HEK293 (cell line): Measurements from ENCODE around the gene ZNF48.

Experiments
- BCL6B ChIP-seq: fragments of 450-650 bp; formaldehyde crosslinking; IDR thresholded peaks from 2 replicates; pipeline ENCODE4 v1.5.1; 2017; ENCODE audit warnings: missing biosample characterization, missing genetic modification characterization
- KLF7 ChIP-seq: fragments of 450-650 bp; formaldehyde crosslinking; IDR thresholded peaks from 2 replicates; pipeline ENCODE4 v1.5.1; 2016; ENCODE audit warnings: missing biosample characterization, missing genetic modification characterization, borderline replicate concordance
- PBX3 ChIP-seq: sonication (generic); formaldehyde crosslinking; IDR thresholded peaks from 2 replicates; pipeline ENCODE4 v1.8.1; 2022; ENCODE audit warnings: mild to moderate bottlenecking, moderate library complexity, missing genetic modification reagents
- REPIN1 ChIP-seq: fragments of 450-650 bp; formaldehyde crosslinking; IDR thresholded peaks from 2 replicates; pipeline ENCODE4 v1.5.1; 2017; ENCODE audit warnings: missing biosample characterization, missing genetic modification characterization, low read depth
- REST ChIP-seq: fragments of 450-650 bp; formaldehyde crosslinking; IDR thresholded peaks from 2 replicates; pipeline ENCODE4 v1.5.1; 2016; ENCODE audit warnings: missing biosample characterization, missing genetic modification characterization
- ZBTB26 ChIP-seq: fragments of 450-650 bp; formaldehyde crosslinking; optimal IDR thresholded peaks from 2 replicates; pipeline ENCODE3; 2016; ENCODE audit warnings: missing biosample characterization, mild to moderate bottlenecking, missing genetic modification characterization
- ZBTB44 ChIP-seq: fragments of 450-650 bp; IDR thresholded peaks from 2 replicates; pipeline ENCODE4 v1.5.1; 2018; ENCODE audit warnings: missing biosample characterization, mild to moderate bottlenecking, missing genetic modification characterization
- ZBTB49 ChIP-seq: fragments of 450-650 bp; formaldehyde crosslinking; IDR thresholded peaks from 2 replicates; pipeline ENCODE4 v1.5.1; 2016; ENCODE audit warnings: missing biosample characterization, missing genetic modification characterization, low read depth
- ZFP69B ChIP-seq: fragments of 450-650 bp; formaldehyde crosslinking; IDR thresholded peaks from 2 replicates; pipeline ENCODE4 v1.5.1; 2016; ENCODE audit warnings: missing biosample characterization, missing genetic modification characterization
- ZNF140 ChIP-seq: fragments of 450-650 bp; formaldehyde crosslinking; IDR thresholded peaks from 2 replicates; pipeline ENCODE4 v1.5.1; 2016; ENCODE audit warnings: missing biosample characterization, missing genetic modification characterization
- ZNF169 ChIP-seq: fragments of 450-650 bp; formaldehyde crosslinking; IDR thresholded peaks from 2 replicates; pipeline ENCODE4 v1.5.1; 2016; ENCODE audit warnings: missing biosample characterization, missing genetic modification characterization
- ZNF19 ChIP-seq: fragments of 450-650 bp; formaldehyde crosslinking; IDR thresholded peaks from 2 replicates; pipeline ENCODE4; 2016; ENCODE audit warnings: missing biosample characterization, missing genetic modification characterization, low read depth
- ZNF23 ChIP-seq: fragments of 450-650 bp; formaldehyde crosslinking; IDR thresholded peaks from 2 replicates; pipeline ENCODE4 v1.5.1; 2016; ENCODE audit warnings: missing biosample characterization, missing genetic modification characterization, borderline replicate concordance
- ZNF24 ChIP-seq: fragments of 450-650 bp; formaldehyde crosslinking; IDR thresholded peaks from 2 replicates; pipeline ENCODE4 v1.5.1; 2016; ENCODE audit warnings: missing biosample characterization, missing genetic modification characterization
- ZNF302 ChIP-seq: fragments of 450-650 bp; formaldehyde crosslinking; IDR thresholded peaks from 2 replicates; pipeline ENCODE4 v1.5.1; 2016; ENCODE audit warnings: missing biosample characterization, missing genetic modification characterization, low read depth
- ZNF341 ChIP-seq: fragments of 450-650 bp; formaldehyde crosslinking; IDR thresholded peaks from 2 replicates; pipeline ENCODE4; 2016; ENCODE audit warnings: low read depth, missing biosample characterization, missing genetic modification characterization
- ZNF362 ChIP-seq: fragments of 450-650 bp; formaldehyde crosslinking; IDR thresholded peaks from 2 replicates; pipeline ENCODE4 v1.5.1; 2016; ENCODE audit warnings: missing biosample characterization, missing genetic modification characterization
- ZNF398 ChIP-seq: fragments of 450-650 bp; formaldehyde crosslinking; IDR thresholded peaks from 2 replicates; pipeline ENCODE4 v1.5.1; 2017; ENCODE audit warnings: missing biosample characterization, missing genetic modification characterization
- ZNF433 ChIP-seq: fragments of 450-650 bp; formaldehyde crosslinking; IDR thresholded peaks from 2 replicates; pipeline ENCODE4 v1.5.1; 2016; ENCODE audit warnings: missing biosample characterization, missing genetic modification characterization, low read depth
- ZNF521 ChIP-seq: fragments of 450-650 bp; formaldehyde crosslinking; IDR thresholded peaks from 2 replicates; pipeline ENCODE4 v1.5.1; 2017; ENCODE audit warnings: missing biosample characterization, mild to moderate bottlenecking, missing genetic modification characterization
- ZNF571 ChIP-seq: fragments of 450-650 bp; formaldehyde crosslinking; IDR thresholded peaks from 2 replicates; pipeline ENCODE4 v1.5.0; 2017; ENCODE audit warnings: missing biosample characterization, missing genetic modification characterization
- ZNF621 ChIP-seq: fragments of 450-650 bp; formaldehyde crosslinking; IDR thresholded peaks from 2 replicates; pipeline ENCODE4 v1.5.1; 2017; ENCODE audit warnings: missing biosample characterization, missing genetic modification characterization
- ZNF629 ChIP-seq: fragments of 450-650 bp; formaldehyde crosslinking; IDR thresholded peaks from 2 replicates; pipeline ENCODE4 v1.5.1; 2017; ENCODE audit warnings: missing biosample characterization, missing genetic modification characterization
- ZNF707 ChIP-seq: fragments of 450-650 bp; formaldehyde crosslinking; IDR thresholded peaks from 2 replicates; pipeline ENCODE4 v1.5.1; 2016; ENCODE audit warnings: missing biosample characterization, missing genetic modification characterization
- ZNF785 ChIP-seq: fragments of 450-650 bp; formaldehyde crosslinking; IDR thresholded peaks from 2 replicates; pipeline ENCODE4 v1.5.1; 2016; ENCODE audit warnings: missing biosample characterization, missing genetic modification characterization
- ZNF792 ChIP-seq: fragments of 450-650 bp; formaldehyde crosslinking; IDR thresholded peaks from 2 replicates; pipeline ENCODE4 v1.5.1; 2016; ENCODE audit warnings: missing biosample characterization, missing genetic modification characterization

ZNF48 gene

GRCh38 chr16:30395992-30396585 lies 869 bp downstream of the ZNF48 start (continued):
- TF ChIP-seq ZNF23 (tag by site-specific recombination) = no peak
- TF ChIP-seq ZNF792 (tag by site-specific recombination) = no peak
- no peak for TF ChIP-seq ZNF785 (tag by site-specific recombination)
- TF ChIP-seq PBX3 (CRISPR knock-in tag) = no peak
- TF ChIP-seq ZNF707 (tag by site-specific recombination) = no peak
- TF ChIP-seq REPIN1 (tag by site-specific recombination) = no peak
- no peak for TF ChIP-seq ZBTB26
- no peak for TF ChIP-seq BCL6B (tag by site-specific recombination)
- no peak for TF ChIP-seq ZBTB49 (tag by site-specific recombination)
- TF ChIP-seq ZNF433 = no peak
- TF ChIP-seq ZNF24 (tag by site-specific recombination) = no peak
- TF ChIP-seq ZNF362 = no peak
- TF ChIP-seq ZNF621 (tag by site-specific recombination) = no peak
- no peak for TF ChIP-seq ZNF521 (tag by site-specific recombination)
- no peak for TF ChIP-seq ZNF169
- no peak for TF ChIP-seq ZNF140 (tag by site-specific recombination)
- no peak for TF ChIP-seq REST
- TF ChIP-seq ZNF19 (tag by site-specific recombination) = no peak
- no peak for TF ChIP-seq ZBTB44 (tag by site-specific recombination)
- no peak for TF ChIP-seq ZNF302 (tag by site-specific recombination)
- no peak for TF ChIP-seq ZNF398 (tag by site-specific recombination)
- peak; percentile 48; the same call in 1 of the 2 replicates for TF ChIP-seq ZFP69B (tag by site-specific recombination)
- peak; percentile 38; the same call in 1 of the 2 replicates for TF ChIP-seq ZNF629
- TF ChIP-seq KLF7 (tag by site-specific recombination) = no peak
- TF ChIP-seq ZNF341 (tag by site-specific recombination) = peak; percentile 4; the same call in 1 of the 2 replicates
- no peak for TF ChIP-seq ZNF571 (tag by site-specific recombination)
